GM19372 (cell line): ENCODE measurements around the gene SORCS3.
"Not testable (repeated sequence)": the region's sequence is repeated elsewhere in the genome, so short reads cannot be mapped to it uniquely, and the experiment has no call there.

Source experiments
- ATAC-seq: cut with Tn5 transposase; IDR thresholded peaks from one replicate; pipeline ENCODE4 v1.9.1; 2021; ENCODE audit warnings: mild to moderate bottlenecking, low read depth, moderate library complexity; ENCODE audit not compliant: unreplicated experiment

The SORCS3 gene

DNA sequence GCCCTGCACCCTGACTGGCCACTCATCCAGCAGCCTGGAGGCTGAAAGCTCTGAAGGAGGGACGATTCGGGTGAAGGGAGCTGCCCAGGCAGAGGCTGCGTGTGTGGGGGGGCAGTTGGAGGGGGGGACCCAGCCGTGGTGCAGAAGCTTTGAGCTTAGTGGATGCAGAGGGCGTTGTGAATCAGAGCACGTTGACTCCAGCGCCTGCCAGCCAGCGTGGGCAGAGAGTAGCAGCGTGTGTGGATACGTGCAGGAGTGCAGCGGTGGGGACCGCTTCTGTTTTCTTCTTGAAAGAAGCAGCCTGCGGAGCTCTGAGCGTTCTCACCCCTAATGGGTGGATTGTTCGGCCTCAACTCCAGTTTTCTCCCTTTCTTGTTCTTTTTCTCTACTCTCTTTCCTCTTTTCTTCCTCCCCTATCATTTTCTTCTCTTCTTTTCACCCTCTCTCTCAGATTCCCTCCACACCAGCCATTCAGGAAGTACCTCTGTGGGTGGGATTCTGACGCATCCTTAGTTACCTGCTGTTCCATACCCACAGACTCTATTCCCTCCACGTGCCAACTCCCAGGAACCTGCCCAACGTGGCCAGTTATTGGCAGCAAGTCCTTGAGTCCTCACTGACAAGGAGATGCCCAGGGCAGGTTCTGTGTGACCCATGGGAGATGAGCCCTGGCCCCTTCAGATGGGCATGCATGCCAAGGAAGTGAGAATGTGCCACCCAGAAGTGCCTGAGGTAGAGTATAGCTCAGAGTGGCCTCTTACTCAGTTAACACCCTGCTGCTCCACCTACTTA lies 47.4 kb downstream of the SORCS3 start:
- ATAC-seq = no peak

DNA sequence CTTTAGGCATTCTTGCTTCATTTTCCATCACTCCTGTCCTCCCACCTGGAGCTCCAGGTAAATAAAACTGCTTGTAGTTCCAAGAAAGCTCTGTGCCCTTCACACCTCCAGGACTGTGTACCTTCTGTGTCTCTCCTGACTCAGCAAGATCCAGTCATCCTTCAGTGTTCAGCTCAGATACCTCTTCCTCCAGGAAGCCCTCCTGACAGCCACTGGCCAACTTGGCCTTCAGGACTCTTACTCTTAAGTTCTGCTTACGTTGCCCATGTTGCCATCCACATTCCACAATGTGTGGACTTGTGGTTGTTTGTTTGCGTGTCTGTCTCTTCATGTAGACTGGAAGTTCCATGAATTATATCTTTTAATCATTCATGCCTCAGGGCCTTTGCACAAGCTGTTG lies 48.0 kb downstream of the SORCS3 start:
- no peak for ATAC-seq

- no peak for ATAC-seq
Measured at GRCh38 chr10:104689547-104689946, 48.5 kb downstream of the SORCS3 start.

DNA sequence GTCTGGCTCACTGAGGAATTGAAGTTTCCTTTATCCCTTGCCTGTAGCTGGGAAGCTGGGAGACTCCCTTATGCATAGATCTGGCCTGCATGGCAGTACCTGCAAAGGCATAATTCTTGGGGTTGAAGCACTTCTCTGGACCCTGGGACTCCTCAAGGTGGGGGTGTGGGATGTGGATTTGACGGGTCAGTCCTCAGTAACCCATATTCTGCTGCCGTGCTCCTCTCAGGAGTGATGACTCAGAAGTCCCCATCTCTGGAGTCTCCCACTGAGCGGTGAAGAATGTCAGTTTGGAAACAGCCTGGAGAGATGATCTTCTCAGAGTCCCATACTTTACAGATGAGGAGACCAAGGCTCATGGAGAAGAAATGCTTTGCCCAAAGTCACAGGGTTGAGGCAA lies 49.0 kb downstream of the SORCS3 start:
- ATAC-seq = no peak

GRCh38 chr10:104690959-104691358 lies 49.9 kb downstream of the SORCS3 start:
- ATAC-seq = no peak

- no peak for ATAC-seq
Measured at GRCh38 chr10:104694074-104694473, 53.0 kb downstream of the SORCS3 start.

DNA sequence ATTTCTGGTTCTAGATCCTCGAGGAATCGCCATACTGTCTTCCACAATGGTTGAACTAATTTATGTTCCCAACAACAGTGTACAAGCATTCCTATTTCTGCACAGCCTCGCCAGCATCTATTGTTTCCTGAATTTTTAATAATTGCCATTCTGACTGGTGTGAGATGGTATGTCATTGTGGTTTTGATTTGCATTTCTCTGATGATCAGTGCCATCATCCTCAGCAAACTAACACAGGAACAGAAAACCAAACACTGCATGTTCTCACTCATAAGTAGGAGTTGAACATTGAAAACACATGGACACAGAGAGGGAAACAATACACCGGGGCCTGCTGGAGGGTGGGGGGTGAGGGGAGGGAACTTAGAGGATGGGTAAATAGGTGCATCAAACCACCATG lies 62.2 kb downstream of the SORCS3 start:
- not testable (repeated sequence) for ATAC-seq

GRCh38 chr10:104706886-104707285 lies 65.8 kb downstream of the SORCS3 start:
- ATAC-seq = no peak

DNA sequence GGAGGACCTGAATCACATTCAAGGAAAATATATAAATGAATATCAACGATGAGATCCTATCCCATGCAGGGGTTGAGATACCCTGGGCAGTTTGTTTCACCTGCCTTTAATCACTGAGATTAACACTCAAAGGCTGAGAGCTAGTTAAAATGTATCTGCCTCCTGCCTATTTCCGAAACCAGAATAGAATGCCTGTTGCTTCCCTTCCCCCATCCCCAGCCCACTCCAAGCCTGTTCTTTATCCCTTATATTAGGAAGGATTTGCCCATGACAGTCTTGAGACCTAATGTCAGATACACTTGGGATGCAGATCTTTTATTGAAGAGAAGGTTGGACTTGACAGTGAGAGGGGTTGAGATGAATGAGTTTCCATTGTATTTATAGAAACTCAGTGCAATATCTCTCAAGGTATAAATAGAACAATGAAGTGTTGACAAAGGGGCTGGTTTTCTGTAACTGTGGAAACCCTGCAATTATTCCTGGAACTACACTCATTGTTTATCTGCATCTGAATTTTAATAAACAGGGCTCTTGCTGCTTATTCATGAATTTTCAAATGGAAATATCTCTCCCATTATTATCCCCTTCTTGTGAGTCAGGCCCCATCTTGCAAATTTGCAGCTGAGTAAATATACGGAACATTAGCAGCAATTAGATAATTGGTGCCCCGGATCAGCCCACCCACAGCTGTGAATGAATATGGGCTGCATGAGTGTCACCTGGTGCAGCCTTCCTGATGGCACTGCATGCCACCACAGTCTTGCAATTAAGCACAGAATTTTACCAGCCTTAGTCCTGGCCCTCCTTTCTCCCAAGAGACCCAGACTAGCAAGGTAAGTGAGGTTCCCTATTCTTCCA lies 66.7 kb downstream of the SORCS3 start:
- no peak for ATAC-seq

- no peak for ATAC-seq
Measured at GRCh38 chr10:104711302-104711721, 70.2 kb downstream of the SORCS3 start.

DNA sequence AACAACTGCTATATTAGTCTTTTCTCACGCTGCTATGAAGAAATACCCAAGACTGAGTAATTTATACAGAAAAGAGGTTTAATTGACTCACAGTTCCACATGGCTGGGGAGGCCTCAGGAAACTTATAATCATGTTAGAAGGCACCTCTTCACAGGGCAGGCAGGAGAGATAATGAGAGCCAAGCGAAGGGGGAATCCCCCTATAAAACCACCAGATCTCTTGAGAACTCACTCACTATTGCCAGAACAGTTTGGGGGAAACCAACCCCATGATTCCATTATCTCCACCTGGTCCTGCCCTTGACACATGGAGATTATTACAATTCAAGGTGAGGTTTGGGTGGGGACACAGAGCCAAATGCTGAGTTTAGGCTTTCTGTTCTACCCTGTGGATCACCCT lies 89.5 kb downstream of the SORCS3 start:
- not testable (repeated sequence) for ATAC-seq

DNA sequence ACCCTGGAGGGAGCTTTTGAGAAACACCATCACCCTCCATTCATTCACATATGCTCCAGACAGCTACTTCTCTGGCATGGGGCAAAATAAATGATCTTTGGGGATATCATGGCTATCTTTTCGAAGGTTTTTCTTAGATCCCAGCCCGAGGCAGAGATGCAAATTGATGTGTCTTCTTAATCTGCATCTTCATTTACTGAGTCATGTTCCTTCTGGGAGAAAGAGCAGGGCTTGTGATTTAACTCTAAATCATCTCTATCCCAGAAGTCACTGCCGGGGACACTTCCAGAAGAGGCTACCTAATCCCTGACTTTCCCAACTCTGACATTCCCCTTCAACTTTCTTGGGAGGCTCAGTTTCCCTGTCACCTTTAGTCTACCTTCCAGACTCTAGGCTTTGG lies 90.1 kb downstream of the SORCS3 start:
- ATAC-seq = no peak

- no peak for ATAC-seq
Measured at GRCh38 chr10:104732222-104732621, 91.1 kb downstream of the SORCS3 start.

DNA sequence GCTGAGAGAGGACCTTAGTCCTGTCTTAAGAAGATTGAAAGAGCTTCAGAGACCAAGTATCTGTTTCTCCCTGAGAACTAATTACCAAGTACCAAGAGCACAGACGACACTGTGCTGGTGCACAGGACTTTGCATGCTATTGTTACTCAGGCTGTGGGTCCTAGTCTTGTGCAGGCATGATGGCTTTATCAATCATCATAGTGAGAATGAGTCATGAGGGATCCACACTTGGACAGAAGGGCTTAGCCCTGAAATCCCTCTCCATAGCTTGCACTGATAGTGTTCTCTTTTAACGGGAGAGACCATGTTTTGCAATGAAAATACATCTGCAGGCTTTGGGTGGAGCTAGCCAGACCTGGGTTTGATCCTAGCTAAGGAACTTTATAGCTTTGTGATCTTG lies 93.3 kb downstream of the SORCS3 start:
- ATAC-seq = no peak

DNA sequence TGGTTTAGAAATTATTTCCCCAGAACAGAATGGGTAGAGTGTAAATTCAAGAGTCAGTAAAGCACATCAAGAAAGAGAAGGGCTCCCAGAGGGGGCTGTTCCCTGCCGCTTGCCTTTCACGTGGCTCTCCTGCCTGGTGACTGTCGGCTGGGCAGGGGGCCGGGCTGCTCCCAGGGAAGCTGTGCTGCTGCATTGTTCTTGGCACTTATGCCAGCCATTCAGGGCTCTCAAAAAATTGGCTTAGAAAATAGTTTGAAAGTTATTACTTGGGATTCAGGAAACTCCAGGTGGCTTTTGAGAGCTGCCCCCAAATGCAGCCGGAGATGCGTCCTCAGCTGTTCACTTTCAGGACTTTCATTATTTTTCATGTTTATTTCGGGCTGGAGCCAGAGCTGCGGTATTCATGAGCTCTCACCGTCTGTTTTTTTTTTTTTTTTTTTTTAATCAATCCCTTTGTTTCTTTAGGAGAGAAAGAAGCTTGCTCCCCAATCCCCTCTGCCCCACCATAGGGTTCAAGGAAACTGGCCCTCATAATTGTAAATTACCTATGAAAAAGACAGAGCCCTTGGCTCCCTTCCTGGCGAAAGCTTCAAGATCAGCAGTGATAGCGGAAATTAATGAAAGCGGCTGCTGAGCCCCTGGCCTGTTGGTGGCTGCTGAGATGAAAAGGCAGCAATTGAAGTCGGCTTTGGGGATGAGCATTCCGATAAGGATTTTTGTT lies 94.1 kb downstream of the SORCS3 start:
- ATAC-seq = no peak

DNA sequence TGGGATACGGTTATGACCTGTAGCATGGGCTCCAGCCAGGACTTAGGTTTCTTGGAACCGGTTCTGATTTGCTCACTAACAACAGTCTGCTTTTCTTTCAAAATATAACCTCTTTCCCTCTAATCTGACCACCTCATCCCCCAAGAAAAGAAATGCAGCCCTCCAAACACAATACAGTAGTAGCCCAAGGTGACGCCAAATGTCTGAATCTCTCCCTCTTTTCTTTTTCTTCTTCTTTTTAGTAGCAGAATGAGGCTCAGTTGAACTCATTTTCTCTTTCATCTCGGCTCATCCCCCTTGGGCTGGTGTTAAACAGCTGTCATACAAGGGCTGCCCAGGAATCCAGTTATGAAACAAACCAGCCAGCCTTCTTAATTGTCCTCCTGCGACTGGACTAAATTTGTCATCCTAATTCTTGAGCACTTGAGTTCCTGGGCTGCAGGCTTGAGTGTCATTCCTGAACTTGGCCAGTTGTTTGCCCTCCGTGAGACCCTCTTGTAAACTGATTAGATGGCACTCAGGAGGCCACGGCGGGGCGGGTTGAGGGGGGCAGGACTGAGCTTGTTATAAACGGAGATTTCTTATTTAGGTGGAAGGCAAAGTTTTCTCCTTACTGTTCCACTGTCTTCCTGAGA lies 94.8 kb downstream of the SORCS3 start:
- ATAC-seq = no peak

DNA sequence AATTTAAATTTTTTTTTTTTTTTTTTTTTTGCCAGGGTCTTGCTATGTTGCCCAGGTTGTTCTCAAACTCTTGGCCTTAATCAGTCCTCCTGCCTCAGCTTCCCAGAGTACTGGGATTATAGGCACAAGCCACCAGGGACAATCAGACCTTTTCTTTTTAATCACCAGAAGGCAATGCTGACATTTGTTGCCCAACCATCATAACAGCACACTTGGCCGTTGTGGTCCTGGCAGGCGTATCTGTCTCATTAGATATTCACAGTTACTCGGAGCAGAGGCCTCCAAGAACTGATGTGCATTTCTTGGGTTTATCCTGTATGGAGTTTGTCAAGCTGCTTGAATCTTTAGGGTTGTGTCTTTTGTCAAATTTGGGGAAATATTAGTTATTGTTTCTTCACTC lies 100.0 kb downstream of the SORCS3 start:
- ATAC-seq = no peak

- ATAC-seq = no peak
Measured at GRCh38 chr10:104744052-104744451, 103.0 kb downstream of the SORCS3 start.

GRCh38 chr10:104750291-104750690 lies 109.2 kb downstream of the SORCS3 start:
- ATAC-seq = no peak

GRCh38 chr10:104762793-104763192 lies 121.7 kb downstream of the SORCS3 start:
- ATAC-seq = no peak

- no peak for ATAC-seq
Measured at GRCh38 chr10:104766341-104766740, 125.3 kb downstream of the SORCS3 start.
